Stimulated activated CD8-positive, alpha-beta memory T cell treated with anti-CD3 and anti-CD28 coated beads, Interleukin-2, amount 100 ng/mL, for 48 hours (primary cell): ENCODE results near the gene B4GALT3.
"Not testable (repeated sequence)": the region's sequence is repeated elsewhere in the genome, so short reads cannot be mapped to it uniquely, and the experiment has no call there.

ENCODE experiments used
- DNase-seq, 2 donors: peaks; one replicate each; pipeline ENCODE4 v3.0.0-alpha.2; 2020; ENCODE audit warnings: low read depth in 2 of 2

Gene B4GALT3

GRCh38 chr1:161177112-161177935 lies at the start of gene B4GALT3:
TSS of gene B4GALT3 (minus strand) at chr1:161177507. CDS start at chr1:161176060, 1,447 bp downstream.
- peak; percentile 95 for DNase-seq

- no peak for DNase-seq
Observed at GRCh38 chr1:161226759-161227158, 49.5 kb upstream of the B4GALT3 start.

GRCh38 chr1:161226320-161226711 lies 49.0 kb upstream of the B4GALT3 start:
- no peak for DNase-seq

- DNase-seq = peak; percentile 68 to 69
Observed at GRCh38 chr1:161225534-161226319, 48.4 kb upstream of the B4GALT3 start, which contains the start of gene TOMM40L. TSS of gene TOMM40L (plus strand) at chr1:161226060. CDS start at chr1:161226490, 430 bp downstream.

GRCh38 chr1:161225178-161225533 lies 47.8 kb upstream of the B4GALT3 start:
- no peak for DNase-seq

GRCh38 chr1:161224695-161225087 lies 47.4 kb upstream of the B4GALT3 start:
- DNase-seq = not testable (repeated sequence)

- DNase-seq = no peak
Observed at GRCh38 chr1:161223805-161224694, 46.7 kb upstream of the B4GALT3 start.

- no peak for DNase-seq
Observed at GRCh38 chr1:161222175-161223019, 45.1 kb upstream of the B4GALT3 start.

GRCh38 chr1:161220002-161220401 lies 42.7 kb upstream of the B4GALT3 start:
- no peak for DNase-seq

GRCh38 chr1:161219078-161219892 lies 42.0 kb upstream of the B4GALT3 start:
- no peak for DNase-seq

- DNase-seq = no peak
Observed at GRCh38 chr1:161218301-161219077, 41.2 kb upstream of the B4GALT3 start.

GRCh38 chr1:161217831-161218230 lies 40.5 kb upstream of the B4GALT3 start:
- DNase-seq = no peak

- no peak for DNase-seq
Observed at GRCh38 chr1:161216945-161217712, 39.8 kb upstream of the B4GALT3 start.

GRCh38 chr1:161215076-161215475 lies 37.8 kb upstream of the B4GALT3 start, which contains the start of gene FCER1G:
TSS of gene FCER1G (plus strand) at chr1:161215295. CDS start at chr1:161215322, 27 bp downstream.
- DNase-seq = no peak

- no peak for DNase-seq
Observed at GRCh38 chr1:161214369-161214768, 37.1 kb upstream of the B4GALT3 start.

- DNase-seq = peak; percentile 49 to 53
Observed at GRCh38 chr1:161209790-161210409, 32.6 kb upstream of the B4GALT3 start.

GRCh38 chr1:161207173-161207572 lies 29.9 kb upstream of the B4GALT3 start:
- DNase-seq = no peak
